HEK293T (cell line): Measurements from ENCODE around the gene FANCE.

ENCODE experiments used
- ARNT ChIP-seq: fragments of 450-650 bp; IDR thresholded peaks from 2 replicates; pipeline ENCODE4 v1.6.1; 2017; ENCODE audit warnings: mild to moderate bottlenecking
- BHLHE40 ChIP-seq: fragments of 450-650 bp; IDR thresholded peaks from 2 replicates; pipeline ENCODE4 v1.6.1; 2016; ENCODE audit warnings: mild to moderate bottlenecking, moderate library complexity, borderline replicate concordance
- LEF1 ChIP-seq: fragments of 450-650 bp; IDR thresholded peaks from 2 replicates; pipeline ENCODE4 v1.6.1; 2017; ENCODE audit warnings: mild to moderate bottlenecking, borderline replicate concordance
- SP1 ChIP-seq: fragments of 450-650 bp; IDR thresholded peaks from 2 replicates; pipeline ENCODE4 v1.6.1; 2017
- TF ChIP-seq, protein P1 (sequence below): fragments of 450-650 bp; IDR thresholded peaks from 2 replicates; pipeline ENCODE4 v1.6.1; 2016

DNA sequence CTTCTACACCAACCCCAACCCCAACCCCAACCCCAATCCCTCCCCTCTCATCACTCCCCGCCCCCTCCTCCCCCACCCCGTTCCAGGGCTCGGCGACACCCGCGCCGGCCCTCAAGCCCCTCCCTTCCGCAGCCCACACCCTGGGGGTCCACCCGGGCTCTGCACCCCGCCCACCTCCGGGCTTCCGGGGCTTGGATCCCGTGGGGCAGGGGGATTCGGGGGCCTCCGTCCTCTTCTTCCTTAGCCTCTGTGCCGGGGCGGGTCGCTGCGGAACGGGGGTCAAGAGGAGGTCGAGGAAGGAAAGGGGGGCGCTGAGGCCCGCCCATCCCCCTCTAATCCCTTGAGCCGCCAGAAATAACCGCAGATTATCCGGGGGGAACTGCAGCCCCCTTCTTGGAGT lies 59.9 kb downstream of the FANCE start:
- TF ChIP-seq SP1 (no peak), BHLHE40 (no peak), LEF1 (no peak), ARNT (no peak)
- TF ChIP-seq, protein P1, sequence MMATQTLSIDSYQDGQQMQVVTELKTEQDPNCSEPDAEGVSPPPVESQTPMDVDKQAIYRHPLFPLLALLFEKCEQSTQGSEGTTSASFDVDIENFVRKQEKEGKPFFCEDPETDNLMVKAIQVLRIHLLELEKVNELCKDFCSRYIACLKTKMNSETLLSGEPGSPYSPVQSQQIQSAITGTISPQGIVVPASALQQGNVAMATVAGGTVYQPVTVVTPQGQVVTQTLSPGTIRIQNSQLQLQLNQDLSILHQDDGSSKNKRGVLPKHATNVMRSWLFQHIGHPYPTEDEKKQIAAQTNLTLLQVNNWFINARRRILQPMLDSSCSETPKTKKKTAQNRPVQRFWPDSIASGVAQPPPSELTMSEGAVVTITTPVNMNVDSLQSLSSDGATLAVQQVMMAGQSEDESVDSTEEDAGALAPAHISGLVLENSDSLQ, result no peak
